Urinary bladder (tissue), 4 donors: ENCODE measurements around the gene OTULIN. TPM values are rescaled to one million over a fixed set of nuclear protein-coding genes. Genes with fewer than 3 reads are reported as not detected.

Source experiments
- DNase-seq: peaks from one replicate; pipeline ENCODE4 v3.0.0-alpha.2; 2015; ENCODE audit errors: extremely low spot score
- H3K27ac ChIP-seq: one replicate; pipeline ENCODE4 v1.5.1; 2013; ENCODE audit warnings: low read depth, mild to moderate bottlenecking, moderate library complexity
- H3K36me3 ChIP-seq: one replicate; pipeline ENCODE4 v1.6.1; 2013; ENCODE audit warnings: mild to moderate bottlenecking, moderate library complexity; ENCODE audit not compliant: insufficient read depth
- H3K4me1 ChIP-seq: one replicate; pipeline ENCODE4 v1.6.1; 2013; ENCODE audit warnings: mild to moderate bottlenecking, moderate library complexity; ENCODE audit not compliant: insufficient read depth
- H3K4me3 ChIP-seq: one replicate; pipeline ENCODE4 v1.5.1; 2013; ENCODE audit warnings: low read depth, low read length
- WGBS: extraction: QIAGEN DNeasy Blood & Tissue Kit; methylation state at CpG from one replicate; pipeline ENCODE4 v1.1.7; 2013; 5-methylcytosine and 5-hydroxymethylcytosine counted together
- polyA plus RNA-seq: library from polyadenylated mRNA; stranded (reverse); fragments of 200-250 nt; gene quantifications from one replicate; pipeline ENCODE4 v1.2.3, GENCODE V29; 2013
- total RNA-seq: library from RNA; depleted of rRNA; stranded (reverse); fragments of >200 nt; gene quantifications from one replicate; pipeline ENCODE4 v1.2.3, GENCODE V29; 2014
- donor health status: healthy with polysubstance abuse.
- donor health status: healthy.

The OTULIN gene
- total and polyA plus RNA-seq, 2 donors, result 7.6 to 31.8 TPM

DNA sequence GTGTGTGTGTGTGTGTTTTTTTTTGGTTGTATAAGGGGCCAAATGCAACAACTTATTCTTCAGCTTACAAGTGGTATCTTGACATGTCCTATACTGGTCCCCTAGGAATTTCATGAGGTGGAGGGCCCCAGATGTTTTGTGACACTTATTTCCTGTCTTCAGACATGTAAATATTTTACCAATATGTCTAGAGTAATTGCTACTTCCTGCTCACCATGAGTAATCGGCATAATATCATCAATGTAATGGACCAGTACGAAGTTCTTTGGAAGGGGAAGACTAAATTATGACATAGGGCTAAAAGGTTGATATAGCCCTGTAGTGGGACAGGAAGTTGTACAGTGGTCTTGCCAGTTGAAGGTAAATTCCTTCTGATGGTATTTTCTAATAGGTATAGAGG is 3.7 kb upstream of the OTULIN start:
- no peak overlapping the region for H3K27ac ChIP-seq
- WGBS, result 78% methylated on average over 2 of the region's 2 CpGs
- H3K36me3 ChIP-seq, result no peaks in the 10 kb centered on the region
- no peak overlapping the region for H3K4me3 ChIP-seq
- peaks cover 3% of the 10 kb centered on the region for H3K4me1 ChIP-seq
- no peak for DNase-seq

DNA sequence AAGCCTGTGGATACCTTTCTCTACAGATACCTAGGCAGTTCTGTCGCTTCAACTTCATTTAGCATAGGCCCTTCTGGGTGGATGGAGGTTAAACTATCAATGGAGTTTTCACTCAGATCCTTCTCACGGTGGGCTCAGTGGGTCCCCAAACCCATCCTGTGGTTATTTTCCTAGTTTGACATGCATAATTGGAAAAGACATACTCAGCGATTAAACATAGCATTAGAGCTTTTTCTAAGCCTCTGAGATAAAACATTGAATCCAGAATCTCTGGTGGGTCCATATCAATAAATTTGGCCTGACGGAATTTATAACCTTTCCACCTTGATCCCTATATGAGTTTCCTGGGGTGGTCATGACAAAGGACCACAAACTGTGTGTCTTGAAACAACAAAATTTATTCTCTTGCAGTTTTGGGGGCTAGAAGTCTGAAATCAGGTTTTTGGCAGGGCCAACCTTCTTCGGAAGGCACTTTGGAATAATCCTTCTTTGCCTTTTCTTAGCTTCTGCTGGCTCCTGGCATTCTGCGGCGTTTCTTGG is 1.7 kb upstream of the OTULIN start:
- no peak overlapping the region for H3K4me3 ChIP-seq
- peaks cover 3% of the 10 kb centered on the region for H3K4me1 ChIP-seq
- H3K27ac ChIP-seq, result no peak overlapping the region
- no peak for DNase-seq
- 93% methylated on average over 7 of the region's 7 CpGs for WGBS
- no peaks in the 10 kb centered on the region for H3K36me3 ChIP-seq

DNA sequence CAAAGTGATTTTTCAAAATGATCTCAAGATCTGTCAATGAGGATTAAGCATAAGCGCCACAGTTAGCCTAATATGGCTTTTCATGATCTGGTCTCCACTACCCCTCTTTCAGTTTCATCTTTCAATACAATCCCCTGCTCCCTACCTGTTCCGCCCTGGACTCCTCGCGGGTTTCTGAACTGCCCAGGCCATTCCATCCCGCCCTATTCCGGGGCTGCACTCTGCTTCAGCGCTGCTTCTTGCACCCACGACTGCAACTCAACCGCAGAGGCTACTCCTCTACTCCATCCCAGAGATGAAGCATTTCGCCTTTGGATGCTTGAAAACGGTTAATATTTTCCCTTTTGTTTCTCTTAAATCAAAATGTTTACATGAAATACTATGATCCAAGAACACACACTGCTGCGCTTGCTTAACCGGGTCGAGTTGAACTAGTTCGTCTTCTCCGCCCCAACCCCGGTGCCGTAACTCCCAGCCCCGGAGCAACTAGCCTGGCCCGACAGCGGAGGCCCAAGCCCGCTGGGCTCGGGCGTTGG is 716 bp upstream of the OTULIN start:
- WGBS, result under 1% methylated on average over 24 of the region's 24 CpGs
- DNase-seq, result no peak
- Histone ChIP-seq H3K27ac (peak overlapping the region; percentile 91), H3K4me3 (peak overlapping the region; percentile 95), H3K4me1 (peaks cover 3% of the 10 kb centered on the region), H3K36me3 (no peaks in the 10 kb centered on the region)

DNA sequence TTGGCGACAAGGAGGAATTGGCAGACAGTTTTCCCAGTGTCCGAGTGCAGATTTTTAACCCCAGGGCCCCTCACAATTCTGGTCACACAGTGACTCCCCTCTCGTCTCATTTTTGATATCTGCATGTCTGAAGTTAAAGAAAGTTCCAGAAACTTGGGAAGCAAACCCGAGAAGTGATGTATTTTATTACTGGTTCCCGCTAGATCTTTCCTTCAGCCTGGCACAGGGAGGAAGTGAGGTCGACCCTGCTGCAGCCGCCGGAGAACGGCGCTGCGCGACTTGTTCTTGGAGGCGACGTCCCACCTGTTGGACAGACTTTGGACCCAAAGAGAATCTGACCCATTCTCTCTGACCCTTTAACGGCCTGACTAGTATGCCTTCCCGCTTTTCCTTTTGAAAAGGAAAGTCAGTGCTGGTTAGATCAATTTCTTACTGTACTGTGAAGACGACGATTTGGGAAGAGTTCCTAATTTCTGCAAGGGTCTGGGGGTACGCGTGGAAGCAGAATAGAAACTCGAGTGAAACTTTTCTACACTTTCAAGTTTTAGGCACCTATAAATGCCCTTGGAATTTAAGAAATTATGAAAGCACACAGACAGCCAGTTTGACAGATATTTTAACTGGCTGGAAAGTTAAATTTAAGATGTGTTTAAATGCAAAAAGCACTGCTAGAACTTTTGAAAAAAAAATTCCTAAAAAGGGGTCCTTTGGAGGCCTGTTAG is 744 bp downstream of the OTULIN start:
- Histone ChIP-seq H3K4me3 (peak overlapping the region; percentile 95), H3K4me1 (peaks cover 3% of the 10 kb centered on the region), H3K27ac (peak overlapping the region; percentile 95), H3K36me3 (no peaks in the 10 kb centered on the region)
- no peak for DNase-seq
- WGBS, result 1% methylated on average over 21 of the region's 21 CpGs

DNA sequence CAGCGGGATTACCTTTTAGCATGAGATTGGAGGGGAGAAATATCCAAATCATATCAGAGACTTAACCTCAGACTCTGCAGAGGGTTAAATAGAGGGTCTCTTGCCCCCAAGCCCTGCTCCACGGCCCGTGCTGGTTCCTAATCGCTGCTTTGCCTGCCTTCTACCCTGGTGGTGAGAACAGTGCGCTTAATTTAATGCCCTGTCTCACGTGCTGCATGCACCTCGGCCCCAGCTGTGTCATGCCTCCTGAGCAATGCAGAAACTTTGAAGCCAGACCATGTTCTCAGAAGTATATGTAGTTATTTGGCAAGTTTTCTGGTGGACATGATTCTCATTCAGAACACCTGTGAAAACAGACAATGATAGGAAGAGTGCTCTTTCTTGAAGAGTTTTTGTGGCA is 1.4 kb downstream of the OTULIN start:
- DNase-seq, result no peak
- 30% methylated on average over 7 of the region's 7 CpGs for WGBS
- Histone ChIP-seq H3K4me3 (no peak overlapping the region), H3K36me3 (no peaks in the 10 kb centered on the region), H3K4me1 (peaks cover 3% of the 10 kb centered on the region), H3K27ac (no peak overlapping the region)

DNA sequence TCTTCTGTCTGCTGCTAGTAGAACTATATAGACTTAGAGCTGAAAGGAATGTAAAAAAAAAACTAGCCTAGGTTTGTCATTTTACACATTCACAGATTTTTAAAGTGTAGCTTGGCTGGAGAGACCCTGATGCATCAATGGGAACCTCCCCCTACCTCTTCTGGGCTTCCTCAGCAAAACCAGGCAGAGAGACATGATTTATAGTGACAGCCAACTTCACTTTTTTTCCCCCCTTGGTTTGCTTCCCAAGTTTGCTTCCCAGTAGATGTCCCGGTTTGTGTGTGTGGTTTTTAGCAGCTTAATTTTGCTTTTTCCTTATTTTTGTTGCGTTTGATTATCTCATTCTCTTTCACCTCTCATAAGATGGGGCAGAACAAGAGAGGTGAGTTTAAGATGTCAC is 1.8 kb downstream of the OTULIN start:
- 58% methylated on average over 2 of the region's 2 CpGs for WGBS
- peaks cover under 1% of the 10 kb centered on the region for H3K4me1 ChIP-seq
- no peak for DNase-seq
- no peak overlapping the region for H3K27ac ChIP-seq
- no peak overlapping the region for H3K4me3 ChIP-seq
- H3K36me3 ChIP-seq, result no peaks in the 10 kb centered on the region

DNA sequence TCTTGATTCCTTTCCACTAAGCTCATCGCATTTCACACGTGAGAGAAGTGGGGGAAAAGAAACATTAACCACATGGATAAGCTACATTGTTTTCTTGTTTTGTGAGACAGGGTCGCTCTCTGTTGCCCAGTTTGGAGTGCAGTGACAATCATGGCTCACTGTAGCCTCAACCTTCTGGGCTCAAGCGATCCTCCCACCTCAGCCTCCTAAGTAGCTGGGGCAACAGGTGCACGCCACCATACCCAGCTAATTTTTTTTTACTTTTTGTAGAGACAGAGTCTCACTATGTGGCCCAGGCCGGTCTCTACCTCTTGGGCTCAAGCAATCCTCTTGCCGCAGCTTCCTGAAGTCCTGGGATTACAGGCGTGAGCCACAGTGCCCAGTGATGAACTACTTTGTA is 2.8 kb downstream of the OTULIN start:
- H3K4me1 ChIP-seq, result no peaks in the 10 kb centered on the region
- H3K36me3 ChIP-seq, result no peaks in the 10 kb centered on the region
- WGBS, result 87% methylated on average over 8 of the region's 8 CpGs
- H3K27ac ChIP-seq, result no peak overlapping the region
- H3K4me3 ChIP-seq, result no peak overlapping the region
- no peak for DNase-seq

DNA sequence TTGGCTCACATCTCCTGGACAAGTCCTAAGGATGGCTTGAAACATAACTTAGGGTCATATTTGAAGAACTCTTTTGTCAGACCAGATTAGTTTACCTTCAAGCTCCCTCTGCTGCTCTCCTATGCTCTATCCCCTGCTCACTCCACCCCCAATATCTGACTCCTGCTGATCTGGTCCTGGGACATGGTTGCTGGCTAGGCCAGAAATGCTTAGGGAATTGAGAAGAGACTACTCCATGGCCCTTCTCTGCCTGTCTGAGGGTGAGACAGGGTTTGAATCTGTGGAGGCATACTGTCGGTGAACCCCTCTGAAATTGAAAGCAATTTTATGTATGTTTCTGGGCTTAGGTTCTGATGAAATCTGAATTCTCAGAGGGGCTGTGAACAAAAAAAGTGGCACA is 3.3 kb downstream of the OTULIN start:
- no peak overlapping the region for H3K27ac ChIP-seq
- no peak overlapping the region for H3K4me3 ChIP-seq
- DNase-seq, result no peak
- 96% methylated on average over 1 of the region's 1 CpG for WGBS
- no peaks in the 10 kb centered on the region for H3K4me1 ChIP-seq
- H3K36me3 ChIP-seq, result no peaks in the 10 kb centered on the region

DNA sequence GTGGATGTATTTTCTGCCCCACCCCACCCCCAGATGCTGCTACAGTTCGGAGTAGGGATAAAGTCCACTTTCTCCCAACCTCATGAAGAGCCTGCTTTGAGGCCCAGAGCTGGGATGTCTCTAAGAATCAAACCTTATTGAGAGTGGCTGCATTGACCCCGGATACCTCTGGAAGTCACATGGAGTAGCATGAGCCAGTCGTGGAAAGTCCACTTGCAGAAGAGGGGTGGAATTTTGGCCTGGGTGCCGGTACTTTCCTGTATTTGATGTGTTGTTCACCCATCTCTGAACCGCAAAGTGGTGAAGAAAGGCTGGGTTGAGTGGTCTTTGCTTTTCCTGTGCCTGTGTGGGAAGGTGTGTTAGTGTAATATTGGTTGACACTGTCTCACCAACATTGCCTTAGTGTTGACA is 3.7 kb downstream of the OTULIN start:
- DNase-seq, result no peak
- no peaks in the 10 kb centered on the region for H3K4me1 ChIP-seq
- H3K36me3 ChIP-seq, result no peaks in the 10 kb centered on the region
- no peak overlapping the region for H3K27ac ChIP-seq
- WGBS, result 85% methylated on average over 5 of the region's 5 CpGs
- no peak overlapping the region for H3K4me3 ChIP-seq

DNA sequence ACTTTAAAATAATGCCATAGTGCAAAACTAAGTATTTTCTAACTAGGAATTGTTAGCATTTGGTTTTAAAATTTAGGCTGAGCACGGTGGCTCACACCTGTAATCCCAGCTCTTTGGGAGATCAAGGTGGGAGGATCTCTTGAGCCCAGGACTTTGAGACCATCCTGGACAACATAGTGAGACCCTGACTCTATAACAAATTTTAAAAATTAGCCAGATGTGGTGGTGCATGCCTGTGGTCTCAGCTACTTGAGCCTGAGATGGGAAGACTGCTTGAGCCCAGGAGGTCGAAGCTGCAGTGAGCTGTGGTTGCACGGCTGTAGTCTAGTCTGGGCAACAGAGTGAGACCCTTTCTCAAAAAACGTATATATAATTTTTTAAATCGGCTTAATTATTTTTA is 4.9 kb downstream of the OTULIN start:
- Histone ChIP-seq H3K4me3 (no peak overlapping the region), H3K27ac (no peak overlapping the region), H3K4me1 (no peaks in the 10 kb centered on the region), H3K36me3 (no peaks in the 10 kb centered on the region)
- DNase-seq, result no peak
- WGBS, result 92% methylated on average over 5 of the region's 5 CpGs

DNA sequence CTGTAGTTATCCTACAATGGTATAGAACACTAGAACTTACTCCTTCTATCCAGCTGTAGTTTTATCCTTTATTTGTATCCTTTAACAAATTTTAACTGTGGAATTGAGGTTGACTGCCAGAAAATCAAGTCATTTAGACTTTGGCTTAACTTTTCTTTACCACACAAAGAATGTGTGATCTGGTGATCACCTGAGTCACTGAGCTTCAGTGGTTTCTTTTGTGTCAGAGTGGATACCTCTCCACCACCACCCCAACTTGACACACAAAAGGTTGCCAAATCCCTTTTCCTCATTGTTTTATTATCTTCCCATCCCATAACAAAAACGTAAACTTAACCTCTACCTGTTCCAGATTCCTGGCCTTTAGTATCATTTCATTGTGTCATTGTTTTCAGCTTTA is 5.5 kb downstream of the OTULIN start:
- Histone ChIP-seq H3K36me3 (no peaks in the 10 kb centered on the region), H3K4me1 (no peaks in the 10 kb centered on the region), H3K27ac (no peak overlapping the region), H3K4me3 (no peak overlapping the region)
- DNase-seq, result no peak
- WGBS, result 85% methylated on average over 1 of the region's 1 CpG

DNA sequence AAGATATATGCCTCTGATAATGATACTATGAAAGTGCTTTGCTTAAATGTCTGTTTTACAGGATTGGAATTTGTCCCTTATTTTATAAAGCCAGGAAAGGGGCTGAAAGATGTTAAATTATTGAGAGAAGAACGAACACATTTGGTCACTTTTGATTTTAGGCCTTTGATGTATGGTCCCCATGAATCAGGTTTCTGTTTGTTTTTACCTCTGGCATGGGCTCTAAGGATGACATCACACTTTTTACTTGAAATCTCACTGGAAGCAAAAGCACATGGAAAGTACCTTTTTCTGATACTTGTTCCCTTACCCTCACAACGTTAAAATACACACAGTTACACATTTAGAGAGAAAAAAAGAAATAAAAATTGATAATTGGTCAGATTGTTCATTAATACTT is 6.9 kb downstream of the OTULIN start:
- DNase-seq, result no peak
- WGBS, result 43% methylated on average over 2 of the region's 2 CpGs
- Histone ChIP-seq H3K4me3 (no peak overlapping the region), H3K27ac (no peak overlapping the region), H3K36me3 (peaks cover 6% of the 10 kb centered on the region), H3K4me1 (no peaks in the 10 kb centered on the region)

DNA sequence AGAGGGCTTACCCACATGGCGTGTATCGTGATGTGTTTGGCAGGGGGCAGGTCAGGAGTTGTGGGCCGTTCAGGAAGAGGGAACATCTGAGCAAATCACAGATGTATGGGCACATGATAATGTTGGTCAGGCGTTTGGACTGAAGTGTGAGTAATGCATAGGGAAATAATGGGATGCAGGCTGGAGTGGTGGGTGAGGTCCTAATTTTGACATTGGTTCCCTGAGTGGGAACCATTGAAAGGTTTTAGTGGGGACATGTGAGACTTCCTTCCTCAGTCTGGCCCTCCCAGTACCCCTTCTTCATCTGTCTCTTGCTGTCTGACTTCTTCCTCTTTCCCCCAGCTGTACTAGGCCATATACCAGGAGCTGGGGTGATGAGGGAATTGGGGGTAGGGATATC is 7.6 kb downstream of the OTULIN start:
- Histone ChIP-seq H3K27ac (no peak overlapping the region), H3K4me1 (no peaks in the 10 kb centered on the region), H3K36me3 (peaks cover 6% of the 10 kb centered on the region), H3K4me3 (no peak overlapping the region)
- no peak for DNase-seq
- 80% methylated on average over 4 of the region's 4 CpGs for WGBS

DNA sequence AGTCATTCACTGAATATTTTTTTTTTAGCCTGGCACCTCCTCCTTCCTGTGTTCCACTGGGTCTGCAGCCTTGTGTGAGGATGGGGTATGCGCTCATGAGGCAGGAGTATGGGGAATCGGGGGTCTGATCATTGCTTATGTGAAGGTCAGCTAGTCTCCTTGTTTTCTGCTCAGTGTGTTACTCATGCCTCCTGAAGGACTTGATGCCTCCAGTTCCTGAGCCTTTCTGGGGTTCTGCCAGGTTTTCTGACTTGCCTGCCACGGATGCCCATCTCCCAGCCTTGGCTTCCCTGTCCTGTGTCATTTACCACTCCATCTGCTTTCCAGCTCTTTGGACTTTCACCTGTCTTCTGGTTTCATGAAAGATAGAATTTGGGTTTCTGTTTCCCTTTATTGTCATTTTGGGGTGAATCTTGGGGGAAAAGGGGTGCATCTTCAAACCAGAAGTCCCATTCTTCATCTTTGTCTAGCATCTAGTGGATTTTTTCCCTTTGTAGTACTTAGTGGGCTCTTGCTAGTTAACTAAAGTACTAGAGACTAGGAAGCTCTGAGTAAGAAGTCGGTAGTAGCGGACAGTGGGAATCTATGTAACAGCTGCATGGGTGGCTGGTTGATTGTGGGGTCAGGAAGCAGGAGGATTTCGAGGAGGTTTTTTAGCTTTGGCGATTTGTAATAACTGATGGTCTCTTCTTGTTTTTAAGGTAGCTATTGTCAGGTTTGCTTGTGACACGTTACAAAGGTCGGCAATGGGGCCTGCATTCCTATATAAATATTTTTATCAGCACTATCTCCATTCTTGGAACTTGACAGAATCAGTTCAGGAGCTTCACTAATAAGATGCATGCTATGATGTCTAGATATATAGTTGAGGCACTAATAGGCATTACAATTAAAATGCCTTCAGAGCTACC is 8.2 kb downstream of the OTULIN start:
- Histone ChIP-seq H3K4me1 (no peaks in the 10 kb centered on the region), H3K4me3 (no peak overlapping the region)
- 77% methylated on average over 9 of the region's 9 CpGs for WGBS

More for the DNA sequence above, 8.2 kb downstream of the OTULIN start:
- Histone ChIP-seq H3K27ac (no peak overlapping the region), H3K36me3 (peaks cover 6% of the 10 kb centered on the region)
- no peak for DNase-seq
